Measurements from ENCODE around the gene C22orf31.

The C22orf31 gene

GRCh38 chr22:29029202-29030000 is 32.2 kb downstream of the C22orf31 start:
- DNase-seq (ENCODE audit: low read depth in 2 of 2, low spot score in 1 of 2) = no peak

- no peak for DNase-seq (ENCODE audit: low read depth in 2 of 2, low spot score in 1 of 2)
Measured at GRCh38 chr22:29028468-29028867, 33.2 kb downstream of the C22orf31 start.

- DNase-seq (ENCODE audit: low read depth in 2 of 2, low spot score in 1 of 2) = no peak
Measured at GRCh38 chr22:29026579-29026978, 35.1 kb downstream of the C22orf31 start.

GRCh38 chr22:29023172-29023796 is 38.3 kb downstream of the C22orf31 start:
- DNase-seq (ENCODE audit: low read depth in 2 of 2, low spot score in 1 of 2) = no peak

- no peak for DNase-seq (ENCODE audit: low read depth in 2 of 2, low spot score in 1 of 2)
Measured at GRCh38 chr22:29022101-29022817, 39.4 kb downstream of the C22orf31 start.

GRCh38 chr22:29018293-29019189 is 43.1 kb downstream of the C22orf31 start:
- DNase-seq (ENCODE audit: low read depth in 2 of 2, low spot score in 1 of 2) = no peak

GRCh38 chr22:29016067-29016938 is 45.3 kb downstream of the C22orf31 start:
- no peak for DNase-seq (ENCODE audit: low read depth in 2 of 2, low spot score in 1 of 2)

- no peak for DNase-seq (ENCODE audit: low read depth in 2 of 2, low spot score in 1 of 2)
Measured at GRCh38 chr22:29014773-29015172, 46.9 kb downstream of the C22orf31 start.

GRCh38 chr22:29014293-29014692 is 47.3 kb downstream of the C22orf31 start:
- no peak for DNase-seq (ENCODE audit: low read depth in 2 of 2, low spot score in 1 of 2)

- no peak for DNase-seq (ENCODE audit: low read depth in 2 of 2, low spot score in 1 of 2)
Measured at GRCh38 chr22:29012952-29013351, 48.7 kb downstream of the C22orf31 start.

- DNase-seq (ENCODE audit: low read depth in 2 of 2, low spot score in 1 of 2) = no peak
Measured at GRCh38 chr22:29012101-29012433, 49.6 kb downstream of the C22orf31 start.

- DNase-seq (ENCODE audit: low read depth in 2 of 2, low spot score in 1 of 2) = no peak
Measured at GRCh38 chr22:29011240-29012100, 50.2 kb downstream of the C22orf31 start.

- DNase-seq (ENCODE audit: low read depth in 2 of 2, low spot score in 1 of 2) = no peak
Measured at GRCh38 chr22:29009148-29009547, 52.5 kb downstream of the C22orf31 start.

Data from stimulated activated CD8-positive, alpha-beta memory T cell treated with anti-CD3 and anti-CD28 coated beads, Interleukin-4, amount 100 ng/mL, for 4 hours (primary cell).